SW480 (cell line): Measurements from ENCODE around the gene FBL.
"Not testable (repeated sequence)": the region's sequence is repeated elsewhere in the genome, so short reads cannot be mapped to it uniquely, and the experiment has no call there.

Source experiments
- DNase-seq: peaks from one replicate; pipeline ENCODE4 v3.0.0-alpha.2; 2016; ENCODE audit warnings: low spot score

The FBL gene

GRCh38 chr19:39876486-39876885 lies 30.3 kb upstream of the FBL start:
- DNase-seq: not testable (repeated sequence)

- not testable (repeated sequence) for DNase-seq
These were observed 29.3 kb upstream of the FBL start for GRCh38 chr19:39875401-39875864.

GRCh38 chr19:39874404-39874803 lies 28.2 kb upstream of the FBL start:
- no peak for DNase-seq

- no peak for DNase-seq
These were observed 27.2 kb upstream of the FBL start for GRCh38 chr19:39873385-39873784.

GRCh38 chr19:39871886-39872866 lies 26.0 kb upstream of the FBL start:
- DNase-seq: no peak

- no peak for DNase-seq
These were observed 25.2 kb upstream of the FBL start for GRCh38 chr19:39871362-39871761.

GRCh38 chr19:39870171-39870971 lies 24.2 kb upstream of the FBL start:
- DNase-seq: peak; percentile 75

GRCh38 chr19:39867952-39868351 lies 21.8 kb upstream of the FBL start:
- DNase-seq: no peak

GRCh38 chr19:39867133-39867532 lies 21.0 kb upstream of the FBL start:
- DNase-seq: no peak

- DNase-seq: no peak
These were observed 19.8 kb upstream of the FBL start for GRCh38 chr19:39865953-39866352.

GRCh38 chr19:39865186-39865585 lies 19.0 kb upstream of the FBL start:
- DNase-seq: no peak

- DNase-seq: no peak
These were observed 17.9 kb upstream of the FBL start for GRCh38 chr19:39864118-39864517.

GRCh38 chr19:39858541-39858940 lies 12.4 kb upstream of the FBL start:
- peak; percentile 52 for DNase-seq

- DNase-seq: no peak
These were observed 6.7 kb upstream of the FBL start for GRCh38 chr19:39852882-39853281.

GRCh38 chr19:39850892-39851291 lies 4.7 kb upstream of the FBL start:
- no peak for DNase-seq

GRCh38 chr19:39848392-39848791 lies 2.2 kb upstream of the FBL start:
- DNase-seq: no peak

- DNase-seq: no peak
These were observed 1.3 kb upstream of the FBL start for GRCh38 chr19:39847525-39847924.

- no peak for DNase-seq
These were observed 703 bp upstream of the FBL start for GRCh38 chr19:39846678-39847486.

- no peak for DNase-seq
These were observed 621 bp downstream of the FBL start for GRCh38 chr19:39845584-39845932.

GRCh38 chr19:39845172-39845571 lies 1.0 kb downstream of the FBL start:
- DNase-seq: no peak

- DNase-seq: peak; percentile 46
These were observed 2.0 kb downstream of the FBL start for GRCh38 chr19:39843919-39844793.
